GM21447 (cell line): ENCODE measurements around the gene FGF4.
"Not testable (repeated sequence)": the region's sequence is repeated elsewhere in the genome, so short reads cannot be mapped to it uniquely, and the experiment has no call there.

ENCODE experiments used
- ATAC-seq: cut with Tn5 transposase; IDR thresholded peaks from one replicate; pipeline ENCODE4 v1.9.1; 2021; ENCODE audit not compliant: unreplicated experiment

The FGF4 gene

GRCh38 chr11:69773626-69774353 lies 1.4 kb downstream of the FGF4 start:
- no peak for ATAC-seq

GRCh38 chr11:69771466-69771865 lies 3.7 kb downstream of the FGF4 start:
- ATAC-seq, result no peak

DNA sequence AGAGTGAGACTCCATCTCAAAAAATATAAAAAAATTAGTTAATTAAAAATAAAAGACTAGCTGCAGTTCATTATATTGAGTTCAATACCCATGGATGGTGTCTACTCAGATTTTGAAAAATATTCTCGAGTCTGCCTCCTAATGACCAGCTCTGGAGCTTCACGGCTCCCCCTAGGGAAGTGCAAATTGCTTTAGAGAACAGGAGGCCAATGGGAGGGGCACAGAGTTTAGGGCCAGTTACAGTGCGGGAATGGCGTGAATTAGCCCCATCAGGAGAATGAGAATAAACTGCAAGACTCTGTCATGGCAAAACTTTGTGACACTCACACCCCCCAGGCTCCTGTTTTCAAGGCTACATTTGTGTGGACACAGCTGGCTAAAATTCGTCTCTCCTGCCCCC lies 4.6 kb downstream of the FGF4 start:
- ATAC-seq, result no peak

- no peak for ATAC-seq
Measured at GRCh38 chr11:69765498-69765995, 9.6 kb downstream of the FGF4 start.

DNA sequence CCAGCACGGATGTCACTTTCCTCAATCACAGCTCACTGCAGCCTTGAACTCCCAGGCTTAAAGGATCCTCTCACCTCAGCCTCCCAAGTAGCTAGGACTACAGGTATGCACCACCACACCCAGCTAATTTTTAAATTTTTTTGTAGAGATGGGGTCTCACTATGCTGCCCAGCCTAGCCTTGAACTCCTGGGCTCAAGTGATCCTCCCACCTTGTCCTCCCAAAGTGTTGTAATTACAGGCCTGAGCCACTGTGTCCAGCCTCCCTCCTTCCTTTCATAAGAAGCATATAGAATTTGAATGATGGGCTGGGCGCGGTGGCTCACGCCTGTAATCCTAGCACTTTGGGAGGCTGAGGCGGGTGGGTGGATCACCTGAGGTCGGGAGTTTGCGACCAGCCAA lies 10.2 kb downstream of the FGF4 start:
- not testable (repeated sequence) for ATAC-seq

DNA sequence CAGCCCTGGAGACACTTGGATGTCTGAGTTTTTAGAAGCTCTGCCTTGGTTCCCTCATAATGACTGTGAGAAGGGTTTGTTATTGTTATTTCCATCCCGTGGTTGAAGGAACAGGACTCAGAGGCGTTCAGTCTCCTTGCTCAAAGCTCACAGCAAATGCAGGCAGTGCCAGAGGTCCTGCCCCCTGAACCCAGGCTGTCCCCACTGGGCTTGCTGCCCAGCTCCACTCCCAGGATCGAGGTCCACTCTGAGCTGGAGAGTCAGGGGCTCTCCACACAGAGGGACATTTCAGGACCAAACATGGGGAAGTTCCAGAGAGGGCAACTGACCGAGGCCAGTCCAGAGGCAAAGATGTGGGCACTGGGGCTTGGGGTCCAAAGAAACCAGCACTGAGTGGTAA lies 14.8 kb downstream of the FGF4 start:
- no peak for ATAC-seq

DNA sequence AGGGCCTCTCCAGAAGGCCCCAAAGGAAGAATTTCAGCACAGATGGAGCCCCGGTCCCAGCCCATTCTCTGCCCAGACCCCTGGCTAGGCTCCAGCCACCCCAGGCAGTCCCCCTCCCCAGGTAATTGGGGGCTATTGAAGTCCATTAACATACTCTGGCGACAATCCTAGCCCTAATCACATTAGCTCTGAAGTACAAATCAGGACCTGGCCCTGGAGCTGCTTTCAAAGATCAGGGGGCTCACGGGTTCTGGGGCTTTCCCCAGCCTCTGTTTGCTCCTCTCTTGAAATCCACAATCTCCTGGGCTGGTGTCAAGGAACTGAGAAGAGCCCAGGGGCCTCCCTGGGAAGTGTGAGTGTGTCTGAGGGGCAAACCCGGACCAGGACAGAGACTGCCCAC lies 22.3 kb downstream of the FGF4 start:
- ATAC-seq, result no peak

DNA sequence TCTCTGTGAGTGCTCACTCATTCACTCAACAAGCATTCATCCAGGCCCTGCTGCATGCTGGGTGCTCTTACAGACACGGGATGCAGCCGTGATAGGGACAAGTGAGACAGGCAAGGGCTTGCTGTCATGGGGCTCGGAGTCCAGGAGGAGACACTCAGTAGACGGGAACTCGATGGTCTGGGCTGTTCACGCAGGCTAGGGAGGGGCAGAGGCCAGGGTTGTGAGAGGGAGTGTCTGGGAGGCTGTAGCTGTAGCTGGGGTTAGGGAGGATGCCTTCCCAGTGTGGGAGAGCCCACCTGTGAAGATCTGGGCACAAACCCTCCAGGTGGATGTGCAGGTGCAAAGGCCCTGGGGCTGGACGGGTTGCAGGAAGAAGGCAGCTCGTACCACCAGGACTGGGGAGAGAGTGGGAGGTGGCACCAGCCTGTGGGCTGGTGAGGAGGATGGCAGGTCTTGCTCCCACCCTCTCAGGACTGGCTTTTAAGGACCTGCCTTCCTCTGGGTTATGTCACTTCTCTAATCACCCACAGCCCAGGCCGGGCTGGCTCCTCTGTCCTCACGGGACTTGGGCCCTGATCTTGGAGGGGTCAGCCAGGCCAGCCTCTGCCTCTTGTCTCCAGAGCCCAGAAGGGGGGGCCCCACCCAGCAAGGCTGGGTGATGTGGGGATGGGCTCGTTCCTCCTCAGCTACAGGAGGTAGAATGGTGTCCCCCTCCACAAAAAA lies 24.1 kb downstream of the FGF4 start:
- ATAC-seq, result no peak

- no peak for ATAC-seq
Measured at GRCh38 chr11:69750108-69750850, 24.9 kb downstream of the FGF4 start.

DNA sequence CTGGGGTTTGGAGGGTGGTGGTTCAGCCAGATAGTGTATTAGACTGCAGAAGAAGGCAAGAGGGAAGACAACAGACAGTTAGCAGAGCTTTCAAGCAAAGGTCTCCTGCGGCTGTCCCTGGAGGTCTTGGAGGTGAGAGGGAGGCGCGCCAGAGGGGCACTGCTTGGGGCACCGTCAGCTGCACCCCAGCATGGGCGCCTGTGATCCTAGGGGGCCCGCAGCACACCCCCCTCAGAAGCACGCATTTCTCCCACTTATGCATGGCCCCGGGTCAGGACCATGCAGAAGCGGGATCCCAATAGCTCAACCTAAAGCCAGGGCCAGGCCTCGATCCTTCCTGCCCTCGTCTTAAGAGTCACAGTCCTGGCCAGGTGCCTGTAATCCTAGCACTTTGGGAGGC lies 26.5 kb downstream of the FGF4 start:
- ATAC-seq, result no peak

DNA sequence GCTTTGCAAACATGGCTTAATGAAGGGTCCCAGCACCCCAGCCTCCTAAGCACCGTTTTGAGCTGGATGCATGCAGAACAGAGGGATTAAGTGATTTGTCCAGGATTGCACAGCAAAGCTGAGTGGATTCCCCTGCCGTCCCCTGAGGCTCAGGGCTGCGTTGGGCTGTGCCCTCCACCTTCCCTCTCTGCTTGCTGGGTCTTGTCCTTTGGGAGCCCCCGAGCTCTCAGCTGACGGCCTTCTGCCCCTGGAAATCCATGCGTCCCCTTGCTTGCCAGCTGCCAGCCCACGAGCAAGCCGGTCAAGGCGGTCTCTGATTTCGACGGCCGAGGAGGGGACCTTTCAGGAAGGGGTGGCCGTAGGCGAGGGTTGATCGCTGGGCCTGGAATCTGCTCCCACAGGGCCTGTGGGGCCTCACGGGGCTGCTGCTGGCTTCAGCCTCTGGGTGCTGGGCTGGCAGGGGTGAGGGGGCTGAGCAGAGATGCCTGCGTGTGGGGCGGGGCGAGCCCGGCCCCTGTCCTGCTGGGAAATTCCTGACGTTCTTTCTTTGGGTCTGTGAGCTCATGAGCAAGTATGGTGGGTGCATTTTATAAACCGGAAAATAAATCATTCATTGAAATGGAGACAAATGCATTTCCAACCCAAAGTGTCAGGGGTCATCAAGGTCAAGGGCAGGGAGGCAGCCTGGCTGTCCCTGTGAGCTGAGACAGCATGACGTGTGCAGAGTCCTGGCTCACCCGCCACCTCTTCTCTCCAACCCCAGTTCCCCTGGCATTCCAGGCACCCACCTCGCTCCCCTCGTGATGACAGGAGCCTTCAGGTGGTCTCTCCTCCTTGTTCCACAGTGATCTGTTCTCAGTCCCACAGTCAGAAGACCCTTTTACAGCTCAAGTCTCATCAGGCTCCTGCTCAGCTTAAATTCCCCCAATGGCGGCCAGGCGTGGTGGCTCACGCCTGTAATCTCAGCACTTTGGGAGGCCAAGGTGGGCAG lies 28.1 kb downstream of the FGF4 start:
- no peak for ATAC-seq

- ATAC-seq, result no peak
Measured at GRCh38 chr11:69746140-69746539, 29.0 kb downstream of the FGF4 start.

GRCh38 chr11:69745201-69745600 lies 29.9 kb downstream of the FGF4 start:
- ATAC-seq, result no peak

DNA sequence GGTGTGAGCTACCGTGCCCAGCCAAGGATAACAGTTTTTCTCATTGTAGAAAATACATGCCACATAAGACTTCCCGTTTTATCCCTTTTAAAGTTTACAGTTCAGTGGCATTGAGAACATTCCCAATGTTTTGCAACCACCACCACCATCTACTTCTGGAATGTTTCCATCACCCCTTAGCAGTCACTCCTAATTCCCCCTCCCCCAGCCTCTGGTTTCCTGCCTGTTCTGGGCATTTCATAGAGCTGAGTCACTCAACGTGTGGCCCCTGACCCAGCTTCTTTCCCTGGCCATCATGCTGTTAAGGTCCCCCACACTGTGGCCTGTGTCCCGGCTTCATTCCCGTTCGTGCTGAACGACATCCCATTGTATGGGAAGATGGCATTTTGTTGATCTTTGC lies 30.7 kb downstream of the FGF4 start:
- no peak for ATAC-seq

- ATAC-seq, result no peak
Measured at GRCh38 chr11:69734841-69735240, 40.3 kb downstream of the FGF4 start.

DNA sequence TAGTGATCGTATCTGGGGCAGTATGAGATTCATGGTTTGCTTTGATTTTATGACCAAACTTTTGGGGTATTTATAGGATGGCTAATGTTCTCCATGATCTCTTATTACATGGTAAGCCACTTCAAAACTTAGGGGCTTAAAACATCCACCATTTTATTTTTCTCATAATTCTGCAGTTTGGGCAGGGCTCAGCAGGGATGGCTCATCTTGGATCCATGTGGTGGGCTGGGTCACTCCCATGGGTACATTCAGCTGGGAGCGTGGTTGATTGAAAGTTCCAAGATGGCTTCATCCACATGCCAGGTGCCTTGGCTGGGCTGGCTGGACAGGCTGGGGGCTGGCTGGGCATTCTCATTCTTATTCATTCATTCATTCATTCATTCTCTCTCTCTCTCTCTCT lies 40.8 kb downstream of the FGF4 start:
- no peak for ATAC-seq

DNA sequence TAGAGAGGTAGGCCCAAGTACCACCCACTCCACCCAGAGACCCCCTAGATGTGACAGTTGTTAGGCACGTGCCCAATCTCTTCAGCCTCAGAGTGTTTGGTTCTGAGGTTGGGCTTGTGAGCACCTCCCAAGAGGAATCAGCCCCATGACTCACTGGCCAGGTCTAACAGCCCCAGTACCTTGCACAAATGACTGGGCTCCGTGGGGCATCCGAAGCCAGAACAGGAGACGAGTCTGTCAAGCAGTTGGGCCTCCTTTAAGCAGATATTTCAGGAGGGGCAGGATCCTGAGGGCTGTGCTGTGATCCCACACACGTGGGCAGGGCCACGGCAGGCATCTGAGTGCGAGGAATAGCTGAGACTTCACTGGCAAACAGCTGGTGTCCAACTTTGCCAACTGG lies 42.2 kb downstream of the FGF4 start:
- no peak for ATAC-seq

- no peak for ATAC-seq
Measured at GRCh38 chr11:69731110-69731509, 44.0 kb downstream of the FGF4 start.

- ATAC-seq, result no peak
Measured at GRCh38 chr11:69730500-69730899, 44.6 kb downstream of the FGF4 start.

GRCh38 chr11:69729252-69729651 lies 45.9 kb downstream of the FGF4 start:
- ATAC-seq, result no peak

GRCh38 chr11:69727266-69727665 lies 47.9 kb downstream of the FGF4 start:
- ATAC-seq, result no peak
